Ishikawa (cell line): ENCODE data around the gene CD2AP.

ENCODE experiments used
- CEBPB ChIP-seq: IDR thresholded peaks from 2 replicates; pipeline ENCODE4 v1.6.1; 2012
- EP300 ChIP-seq: IDR thresholded peaks from 2 replicates; pipeline ENCODE4 v1.6.1; 2012; ENCODE audit warnings: borderline replicate concordance
- RAD21 ChIP-seq: IDR thresholded peaks from 2 replicates; pipeline ENCODE4 v1.6.1; 2012; ENCODE audit warnings: low read depth
- TAF1 ChIP-seq: IDR thresholded peaks from 2 replicates; pipeline ENCODE4 v1.6.1; 2012; ENCODE audit warnings: low read depth, mild to moderate bottlenecking
- TCF12 ChIP-seq: IDR thresholded peaks from 2 replicates; pipeline ENCODE4 v1.6.1; 2012; ENCODE audit warnings: low read depth
- TF ChIP-seq, protein P1 (sequence below): IDR thresholded peaks from 2 replicates; pipeline ENCODE4 v1.6.1; 2012; ENCODE audit warnings: low read depth, mild to moderate bottlenecking

DNA sequence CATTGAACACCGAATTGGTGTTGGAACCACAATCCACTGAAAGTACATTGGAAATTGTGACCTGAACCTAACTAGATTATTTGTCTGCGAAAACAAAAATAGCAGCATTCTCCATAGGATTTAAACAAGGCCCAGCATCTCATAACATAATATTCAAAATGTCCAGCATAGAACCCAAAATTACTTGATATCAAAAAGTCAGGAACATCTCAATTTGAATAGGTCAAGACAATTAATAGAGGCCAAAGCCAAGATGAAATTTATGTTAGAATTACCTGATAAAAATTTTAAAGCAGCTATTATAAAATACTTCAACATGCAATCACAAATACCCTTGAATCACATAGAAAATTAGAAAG lies 42.4 kb upstream of the CD2AP start:
- TF ChIP-seq TAF1, result no peak
- TF ChIP-seq RAD21, result no peak
- TF ChIP-seq CEBPB, result no peak
- TF ChIP-seq TCF12, result no peak
- no peak for TF ChIP-seq EP300
- TF ChIP-seq, protein P1, sequence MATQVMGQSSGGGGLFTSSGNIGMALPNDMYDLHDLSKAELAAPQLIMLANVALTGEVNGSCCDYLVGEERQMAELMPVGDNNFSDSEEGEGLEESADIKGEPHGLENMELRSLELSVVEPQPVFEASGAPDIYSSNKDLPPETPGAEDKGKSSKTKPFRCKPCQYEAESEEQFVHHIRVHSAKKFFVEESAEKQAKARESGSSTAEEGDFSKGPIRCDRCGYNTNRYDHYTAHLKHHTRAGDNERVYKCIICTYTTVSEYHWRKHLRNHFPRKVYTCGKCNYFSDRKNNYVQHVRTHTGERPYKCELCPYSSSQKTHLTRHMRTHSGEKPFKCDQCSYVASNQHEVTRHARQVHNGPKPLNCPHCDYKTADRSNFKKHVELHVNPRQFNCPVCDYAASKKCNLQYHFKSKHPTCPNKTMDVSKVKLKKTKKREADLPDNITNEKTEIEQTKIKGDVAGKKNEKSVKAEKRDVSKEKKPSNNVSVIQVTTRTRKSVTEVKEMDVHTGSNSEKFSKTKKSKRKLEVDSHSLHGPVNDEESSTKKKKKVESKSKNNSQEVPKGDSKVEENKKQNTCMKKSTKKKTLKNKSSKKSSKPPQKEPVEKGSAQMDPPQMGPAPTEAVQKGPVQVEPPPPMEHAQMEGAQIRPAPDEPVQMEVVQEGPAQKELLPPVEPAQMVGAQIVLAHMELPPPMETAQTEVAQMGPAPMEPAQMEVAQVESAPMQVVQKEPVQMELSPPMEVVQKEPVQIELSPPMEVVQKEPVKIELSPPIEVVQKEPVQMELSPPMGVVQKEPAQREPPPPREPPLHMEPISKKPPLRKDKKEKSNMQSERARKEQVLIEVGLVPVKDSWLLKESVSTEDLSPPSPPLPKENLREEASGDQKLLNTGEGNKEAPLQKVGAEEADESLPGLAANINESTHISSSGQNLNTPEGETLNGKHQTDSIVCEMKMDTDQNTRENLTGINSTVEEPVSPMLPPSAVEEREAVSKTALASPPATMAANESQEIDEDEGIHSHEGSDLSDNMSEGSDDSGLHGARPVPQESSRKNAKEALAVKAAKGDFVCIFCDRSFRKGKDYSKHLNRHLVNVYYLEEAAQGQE, result no peak
